K562 (cell line): Measurements from ENCODE around the gene VKORC1. TPM values are rescaled to one million over a fixed set of nuclear protein-coding genes. Genes with fewer than 3 reads are reported as not detected.
A peak's percentile ranks its signal among the peaks of the same experiment; 100 is the strongest.

Source experiments
- CHAMP1 ChIP-seq: fragments of 450-650 bp; IDR thresholded peaks from 2 replicates; pipeline ENCODE4 v1.6.1; 2016; ENCODE audit warnings: mild to moderate bottlenecking
- CREBBP ChIP-seq: IDR thresholded peaks from one replicate; pipeline ENCODE4 v1.6.1; 2012; ENCODE audit warnings: low read depth, mild to moderate bottlenecking, control low read depth, inconsistent platforms, low read length
- FOXK1 ChIP-seq: sonication (generic); formaldehyde crosslinking; IDR thresholded peaks from 2 replicates; pipeline ENCODE4 v1.8.0; 2022; ENCODE audit warnings: missing genetic modification reagents, mild to moderate bottlenecking, borderline replicate concordance
- TAF9B ChIP-seq: fragments of 450-650 bp; IDR thresholded peaks from 2 replicates; pipeline ENCODE4 v1.6.1; 2018; ENCODE audit warnings: mild to moderate bottlenecking; ENCODE audit not compliant: partially characterized antibody
- ZBTB2 ChIP-seq: fragments of 450-650 bp; IDR thresholded peaks from 2 replicates; pipeline ENCODE4 v1.6.1; 2016; ENCODE audit warnings: antibody characterized with exemption
- ZNF263 ChIP-seq: sonication (generic); formaldehyde crosslinking; IDR thresholded peaks from 2 replicates; pipeline ENCODE4 v1.8.0; 2022; ENCODE audit warnings: mild to moderate bottlenecking, missing genetic modification reagents, borderline replicate concordance
- polyA plus RNA-seq, 8 experiments: library from polyadenylated mRNA; depleted of rRNA in 4 of 8; stranded (reverse) in 5 of 8; unstranded in 3 of 8; fragments of >200 nt; fragmentation: Nextera tagmentation in 2 of 8; fragmentation: Illumina TruSeq in 1 of 8; extraction: Ambion mirVana in 2 of 8; extraction: Trizol in 1 of 8; gene quantifications; 2 replicates each; pipeline versions ENCODE4 v1.2.1 to v1.2.3, GENCODE V29; 2011 to 2014; ENCODE audit warnings: inconsistent platforms in 1 of 8, missing spikeins in 1 of 8
- total RNA-seq, 7 experiments: library from RNA; depleted of rRNA in 6 of 7; stranded (reverse); fragments of >200 nt in 6 of 7; fragmentation: Illumina TruSeq in 2 of 7; extraction: Trizol in 2 of 7; gene quantifications; 2 replicates each; pipeline versions ENCODE4 v1.2.1 to v1.2.3, GENCODE V29; 2011 to 2021; ENCODE audit warnings: low replicate concordance in 1 of 7

Gene VKORC1
- total and polyA plus RNA-seq, 9 of the 15 experiments (the other 6 are each of a cell fraction or from before 2014, with no cell fraction given): 30.0 to 119 (median 62.1) TPM

- TF ChIP-seq CHAMP1 (0 out of 2 replicates have a peak, but pooled peaks have one; percentile 26), ZNF263 (CRISPR knock-in tag) (peak; percentile 23; the same call in 1 of the 2 replicates), TAF9B (no peak), CREBBP (no peak), FOXK1 (CRISPR knock-in tag) (no peak), ZBTB2 (0 out of 2 replicates have a peak, but pooled peaks have one; percentile 16)
- TF ChIP-seq, all 486 proteins: peak for 21
Observed at GRCh38 chr16:31072540-31073141, 22.0 kb downstream of the VKORC1 start (continued).
